HUES48 (cell line): ENCODE data around the gene SLC25A45.

ENCODE experiments used
- H3K27ac ChIP-seq: one replicate; pipeline ENCODE4 v1.7.0; 2013; ENCODE audit warnings: low read depth, low read length, inconsistent platforms
- H3K27me3 ChIP-seq: 2 replicates; pipeline ENCODE4 v1.6.1; 2013; ENCODE audit warnings: mild to moderate bottlenecking, low read length; ENCODE audit not compliant: control insufficient read depth, insufficient read depth
- H3K36me3 ChIP-seq: 2 replicates; pipeline ENCODE4 v1.6.1; 2013; ENCODE audit warnings: low read length; ENCODE audit not compliant: control insufficient read depth, insufficient read depth
- H3K4me1 ChIP-seq: 2 replicates; pipeline ENCODE4 v1.6.1; 2013; ENCODE audit warnings: mild to moderate bottlenecking, low read length; ENCODE audit not compliant: control insufficient read depth, insufficient read depth
- H3K4me3 ChIP-seq: 2 replicates; pipeline ENCODE4 v1.5.1; 2013; ENCODE audit warnings: mild to moderate bottlenecking, low read depth, low read length
- H3K9ac ChIP-seq: 2 replicates; pipeline ENCODE4 v1.6.1; 2013; ENCODE audit warnings: mild to moderate bottlenecking, low read depth, low read length, moderate library complexity
- H3K9me3 ChIP-seq: 2 replicates; pipeline ENCODE4 v1.6.1; 2013; ENCODE audit warnings: low read length; ENCODE audit not compliant: control insufficient read depth, insufficient read depth

The SLC25A45 gene

GRCh38 chr11:65419772-65420481 is 37.5 kb upstream of the SLC25A45 start:
- Histone ChIP-seq H3K9ac (peak overlapping the region; percentile 77), H3K36me3 (no peaks in the 10 kb centered on the region), H3K27ac (peak overlapping the region; percentile 98), H3K4me1 (peaks cover 74% of the 10 kb centered on the region), H3K27me3 (no peaks in the 10 kb centered on the region), H3K4me3 (no peak overlapping the region), H3K9me3 (no peaks in the 10 kb centered on the region)

GRCh38 chr11:65419460-65419771 is 37.0 kb upstream of the SLC25A45 start:
- Histone ChIP-seq H3K27me3 (no peaks in the 10 kb centered on the region), H3K4me1 (peaks cover 69% of the 10 kb centered on the region)

GRCh38 chr11:65418681-65419459 is 36.4 kb upstream of the SLC25A45 start:
- no peaks in the 10 kb centered on the region for H3K27me3 ChIP-seq
- H3K9ac ChIP-seq, result peak overlapping the region; percentile 77
- no peaks in the 10 kb centered on the region for H3K36me3 ChIP-seq
- H3K27ac ChIP-seq, result peak overlapping the region; percentile 98
- peak overlapping the region; percentile 30; the same call in 1 of the 2 replicates for H3K4me3 ChIP-seq
- H3K9me3 ChIP-seq, result no peaks in the 10 kb centered on the region
- H3K4me1 ChIP-seq, result peaks cover 64% of the 10 kb centered on the region

More at GRCh38 chr11:65419460-65419771, 37.0 kb upstream of the SLC25A45 start:
- Histone ChIP-seq H3K9me3 (no peaks in the 10 kb centered on the region), H3K36me3 (no peaks in the 10 kb centered on the region), H3K4me3 (0 out of 2 replicates have a peak overlapping the region, but pooled peaks have one; percentile 24), H3K27ac (peak overlapping the region; percentile 98), H3K9ac (peak overlapping the region; percentile 77)

- H3K9me3 ChIP-seq, result no peaks in the 10 kb centered on the region
- peak overlapping the region; percentile 71; the same call in 1 of the 2 replicates for H3K9ac ChIP-seq
- H3K27me3 ChIP-seq, result no peaks in the 10 kb centered on the region
- no peaks in the 10 kb centered on the region for H3K36me3 ChIP-seq
- peak overlapping the region; percentile 98 for H3K27ac ChIP-seq
- no peak overlapping the region for H3K4me3 ChIP-seq
- peaks cover 59% of the 10 kb centered on the region for H3K4me1 ChIP-seq
Observed at GRCh38 chr11:65418431-65418680, 35.9 kb upstream of the SLC25A45 start.

GRCh38 chr11:65417702-65418430 is 35.4 kb upstream of the SLC25A45 start:
- no peak overlapping the region for H3K9ac ChIP-seq
- no peaks in the 10 kb centered on the region for H3K9me3 ChIP-seq
- H3K27me3 ChIP-seq, result no peaks in the 10 kb centered on the region
- H3K36me3 ChIP-seq, result no peaks in the 10 kb centered on the region
- no peak overlapping the region for H3K4me3 ChIP-seq
- peak overlapping the region; percentile 98 for H3K27ac ChIP-seq
- peaks cover 54% of the 10 kb centered on the region for H3K4me1 ChIP-seq

- H3K9ac ChIP-seq, result no peak overlapping the region
- no peak overlapping the region for H3K4me3 ChIP-seq
- peaks cover 52% of the 10 kb centered on the region for H3K4me1 ChIP-seq
- no peaks in the 10 kb centered on the region for H3K36me3 ChIP-seq
- H3K9me3 ChIP-seq, result no peaks in the 10 kb centered on the region
- H3K27ac ChIP-seq, result peak overlapping the region; percentile 98
- H3K27me3 ChIP-seq, result no peaks in the 10 kb centered on the region
Observed at GRCh38 chr11:65416841-65417701, 34.6 kb upstream of the SLC25A45 start.

- Histone ChIP-seq H3K36me3 (peaks cover 3% of the 10 kb centered on the region), H3K27ac (no peak overlapping the region), H3K4me3 (peak overlapping the region; percentile 24; the same call in 1 of the 2 replicates), H3K27me3 (no peaks in the 10 kb centered on the region), H3K9ac (no peak overlapping the region), H3K9me3 (no peaks in the 10 kb centered on the region), H3K4me1 (peaks cover 46% of the 10 kb centered on the region)
Observed at GRCh38 chr11:65416341-65416824, 33.9 kb upstream of the SLC25A45 start.

GRCh38 chr11:65415499-65416340 is 33.3 kb upstream of the SLC25A45 start:
- Histone ChIP-seq H3K27me3 (no peaks in the 10 kb centered on the region), H3K27ac (no peak overlapping the region), H3K4me1 (peaks cover 43% of the 10 kb centered on the region), H3K9ac (no peak overlapping the region), H3K4me3 (peak overlapping the region; percentile 24; the same call in 1 of the 2 replicates), H3K9me3 (no peaks in the 10 kb centered on the region), H3K36me3 (peaks cover 5% of the 10 kb centered on the region)

GRCh38 chr11:65414776-65415498 is 32.5 kb upstream of the SLC25A45 start:
- Histone ChIP-seq H3K27ac (no peak overlapping the region), H3K4me1 (peaks cover 38% of the 10 kb centered on the region), H3K4me3 (no peak overlapping the region), H3K9ac (no peak overlapping the region; the same call in 1 of the 2 replicates), H3K27me3 (no peaks in the 10 kb centered on the region), H3K36me3 (peaks cover 5% of the 10 kb centered on the region), H3K9me3 (no peaks in the 10 kb centered on the region)
